ENCODE results near the gene AK5.

DNA sequence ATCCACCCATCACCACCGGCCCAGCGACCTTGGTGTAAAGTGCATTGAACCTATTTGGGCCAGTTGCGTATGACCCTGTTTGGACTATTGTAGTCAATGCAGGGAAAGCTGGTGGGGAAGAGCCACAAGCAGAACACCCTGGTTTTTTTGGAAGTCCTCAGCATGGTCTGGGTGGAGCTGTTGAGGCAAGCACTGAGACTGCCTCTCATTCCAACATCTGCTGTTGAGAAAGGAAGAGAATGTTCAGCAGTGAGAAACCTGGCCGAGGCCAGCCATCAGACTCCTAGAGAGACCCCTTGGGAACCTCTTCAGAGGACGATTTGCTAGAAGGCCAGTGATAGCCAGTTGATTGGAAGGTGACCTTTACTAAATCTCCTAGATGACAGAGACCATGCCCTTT is 217.6 kb downstream of the AK5 start:
- TF ChIP-seq POLR2A (IDR thresholded peaks at IDR 0.05): no peak
- TF ChIP-seq, protein P1, sequence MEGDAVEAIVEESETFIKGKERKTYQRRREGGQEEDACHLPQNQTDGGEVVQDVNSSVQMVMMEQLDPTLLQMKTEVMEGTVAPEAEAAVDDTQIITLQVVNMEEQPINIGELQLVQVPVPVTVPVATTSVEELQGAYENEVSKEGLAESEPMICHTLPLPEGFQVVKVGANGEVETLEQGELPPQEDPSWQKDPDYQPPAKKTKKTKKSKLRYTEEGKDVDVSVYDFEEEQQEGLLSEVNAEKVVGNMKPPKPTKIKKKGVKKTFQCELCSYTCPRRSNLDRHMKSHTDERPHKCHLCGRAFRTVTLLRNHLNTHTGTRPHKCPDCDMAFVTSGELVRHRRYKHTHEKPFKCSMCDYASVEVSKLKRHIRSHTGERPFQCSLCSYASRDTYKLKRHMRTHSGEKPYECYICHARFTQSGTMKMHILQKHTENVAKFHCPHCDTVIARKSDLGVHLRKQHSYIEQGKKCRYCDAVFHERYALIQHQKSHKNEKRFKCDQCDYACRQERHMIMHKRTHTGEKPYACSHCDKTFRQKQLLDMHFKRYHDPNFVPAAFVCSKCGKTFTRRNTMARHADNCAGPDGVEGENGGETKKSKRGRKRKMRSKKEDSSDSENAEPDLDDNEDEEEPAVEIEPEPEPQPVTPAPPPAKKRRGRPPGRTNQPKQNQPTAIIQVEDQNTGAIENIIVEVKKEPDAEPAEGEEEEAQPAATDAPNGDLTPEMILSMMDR (IDR thresholded peaks at IDR 0.05): no peak
- TF ChIP-seq EP300 (IDR thresholded peaks at IDR 0.05): no peak

All from suprapubic skin (tissue), 3 donors.